ENCODE measurements around the gene PSMD2. TPM values are rescaled to one million over a fixed set of nuclear protein-coding genes. Genes with fewer than 3 reads are reported as not detected.

PSMD2 gene
- total and polyA plus RNA-seq, 11 donors, result 82.3 to 443 (median 232) TPM

DNA sequence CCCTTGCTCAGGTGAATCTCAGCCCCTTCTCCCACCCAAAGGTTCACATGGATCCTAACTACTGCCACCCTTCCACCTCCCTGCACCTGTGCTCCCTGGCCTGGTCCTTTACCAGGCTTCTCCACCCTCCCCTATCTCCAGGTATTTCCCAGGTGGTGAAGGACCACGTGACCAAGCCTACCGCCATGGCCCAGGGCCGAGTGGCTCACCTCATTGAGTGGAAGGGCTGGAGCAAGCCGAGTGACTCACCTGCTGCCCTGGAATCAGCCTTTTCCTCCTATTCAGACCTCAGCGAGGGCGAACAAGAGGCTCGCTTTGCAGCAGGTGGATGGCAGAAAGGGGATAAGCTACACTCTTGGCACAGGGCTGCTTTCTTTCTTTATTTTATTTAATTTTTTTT is 42.9 kb downstream of the PSMD2 start:
- no peak overlapping the region for H3K4me3 ChIP-seq
- H3K9me3 ChIP-seq, result no peaks in the 10 kb centered on the region
- H3K36me3 ChIP-seq, result peaks cover 0 to 47% (median 45%) of the 10 kb centered on the region in 9 donors
- ATAC-seq (no peak), DNase-seq (peak in 1 of 5 donors; percentile 13)
- no peak overlapping the region for H3K27ac ChIP-seq
- H3K4me1 ChIP-seq, result peaks cover 11 to 43% (median 32%) of the 10 kb centered on the region in 12 donors
- 86 to 95% (median 91%) methylated on average over 7 of the region's 7 CpGs for WGBS, 4 donors
- intact Hi-C loops (cut with DNase I), result no loop called here
- no peaks in the 10 kb centered on the region for H3K27me3 ChIP-seq
- TF ChIP-seq, protein P1, sequence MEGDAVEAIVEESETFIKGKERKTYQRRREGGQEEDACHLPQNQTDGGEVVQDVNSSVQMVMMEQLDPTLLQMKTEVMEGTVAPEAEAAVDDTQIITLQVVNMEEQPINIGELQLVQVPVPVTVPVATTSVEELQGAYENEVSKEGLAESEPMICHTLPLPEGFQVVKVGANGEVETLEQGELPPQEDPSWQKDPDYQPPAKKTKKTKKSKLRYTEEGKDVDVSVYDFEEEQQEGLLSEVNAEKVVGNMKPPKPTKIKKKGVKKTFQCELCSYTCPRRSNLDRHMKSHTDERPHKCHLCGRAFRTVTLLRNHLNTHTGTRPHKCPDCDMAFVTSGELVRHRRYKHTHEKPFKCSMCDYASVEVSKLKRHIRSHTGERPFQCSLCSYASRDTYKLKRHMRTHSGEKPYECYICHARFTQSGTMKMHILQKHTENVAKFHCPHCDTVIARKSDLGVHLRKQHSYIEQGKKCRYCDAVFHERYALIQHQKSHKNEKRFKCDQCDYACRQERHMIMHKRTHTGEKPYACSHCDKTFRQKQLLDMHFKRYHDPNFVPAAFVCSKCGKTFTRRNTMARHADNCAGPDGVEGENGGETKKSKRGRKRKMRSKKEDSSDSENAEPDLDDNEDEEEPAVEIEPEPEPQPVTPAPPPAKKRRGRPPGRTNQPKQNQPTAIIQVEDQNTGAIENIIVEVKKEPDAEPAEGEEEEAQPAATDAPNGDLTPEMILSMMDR (IDR thresholded peaks at IDR 0.05), result no peak
- TF ChIP-seq POLR2A (IDR thresholded peaks at IDR 0.05), result no peak

DNA sequence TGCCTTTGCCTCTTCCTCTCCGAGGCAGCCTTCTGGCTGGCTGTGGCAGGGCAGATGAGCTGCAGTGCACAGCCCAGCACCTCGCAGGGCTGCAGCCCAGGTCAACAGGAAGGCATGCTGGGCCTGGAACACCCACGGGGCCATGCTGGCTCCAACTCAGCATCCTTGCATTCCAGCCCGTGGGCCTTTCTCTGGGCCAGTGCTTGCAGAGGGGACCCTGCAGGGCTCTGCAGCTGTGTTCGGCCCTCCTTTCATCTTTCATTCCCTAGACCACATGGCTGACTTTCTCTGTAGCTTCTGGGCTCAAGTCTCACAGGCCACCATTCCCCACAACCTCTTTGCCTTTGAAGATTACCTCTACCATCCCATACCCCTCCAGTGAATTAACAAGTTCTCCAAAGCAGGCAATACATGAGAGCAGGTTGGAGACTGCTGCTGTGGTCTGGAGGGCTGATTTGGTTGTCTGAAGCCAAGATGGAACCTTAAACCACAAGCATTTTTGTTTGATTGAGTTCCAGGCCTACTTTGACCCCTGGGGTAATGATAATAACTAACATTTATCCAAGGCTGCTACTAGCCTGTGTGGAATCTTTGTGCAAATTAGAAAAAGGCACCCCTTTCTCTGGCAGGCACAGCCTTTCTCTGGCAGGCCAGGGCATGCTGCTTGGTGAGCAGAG is 44.3 kb downstream of the PSMD2 start:
- Histone ChIP-seq H3K4me3 (no peak overlapping the region), H3K27ac (no peak overlapping the region), H3K4me1 (peaks cover 3 to 29% (median 18%) of the 10 kb centered on the region in 12 donors), H3K36me3 (peaks cover 0 to 48% (median 45%) of the 10 kb centered on the region in 9 donors), H3K9me3 (no peaks in the 10 kb centered on the region), H3K27me3 (no peaks in the 10 kb centered on the region)
- TF ChIP-seq POLR2A (IDR thresholded peaks at IDR 0.05), result no peak
- TF ChIP-seq, protein P1 (IDR thresholded peaks at IDR 0.05), result no peak
- no peak for ATAC-seq
- intact Hi-C loops (cut with DNase I), result no loop called here
- no peak for DNase-seq
- 46 to 67% (median 61%) methylated on average over 5 of the region's 5 CpGs for WGBS, 4 donors

DNA sequence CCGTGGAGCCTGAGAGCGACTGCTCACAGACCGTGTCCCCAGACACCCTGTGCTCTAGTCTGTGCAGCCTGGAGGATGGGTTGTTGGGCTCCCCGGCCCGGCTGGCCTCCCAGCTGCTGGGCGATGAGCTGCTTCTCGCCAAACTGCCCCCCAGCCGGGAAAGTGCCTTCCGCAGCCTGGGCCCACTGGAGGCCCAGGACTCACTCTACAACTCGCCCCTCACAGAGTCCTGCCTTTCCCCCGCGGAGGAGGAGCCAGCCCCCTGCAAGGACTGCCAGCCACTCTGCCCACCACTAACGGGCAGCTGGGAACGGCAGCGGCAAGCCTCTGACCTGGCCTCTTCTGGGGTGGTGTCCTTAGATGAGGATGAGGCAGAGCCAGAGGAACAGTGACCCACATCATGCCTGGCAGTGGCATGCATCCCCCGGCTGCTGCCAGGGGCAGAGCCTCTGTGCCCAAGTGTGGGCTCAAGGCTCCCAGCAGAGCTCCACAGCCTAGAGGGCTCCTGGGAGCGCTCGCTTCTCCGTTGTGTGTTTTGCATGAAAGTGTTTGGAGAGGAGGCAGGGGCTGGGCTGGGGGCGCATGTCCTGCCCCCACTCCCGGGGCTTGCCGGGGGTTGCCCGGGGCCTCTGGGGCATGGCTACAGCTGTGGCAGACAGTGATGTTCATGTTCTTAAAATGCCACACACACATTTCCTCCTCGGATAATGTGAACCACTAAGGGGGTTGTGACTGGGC is 45.7 kb downstream of the PSMD2 start:
- H3K36me3 ChIP-seq, result peaks cover 0 to 48% (median 45%) of the 10 kb centered on the region in 9 donors
- H3K4me3 ChIP-seq, result no peak overlapping the region
- H3K27me3 ChIP-seq, result no peaks in the 10 kb centered on the region
- TF ChIP-seq POLR2A (IDR thresholded peaks at IDR 0.05), result no peak
- TF ChIP-seq, protein P1 (IDR thresholded peaks at IDR 0.05), result no peak
- no peaks in the 10 kb centered on the region for H3K9me3 ChIP-seq
- peak overlapping the region in 1 of 12 donors; percentile 55 for H3K27ac ChIP-seq
- DNase-seq, result peak in 1 of 5 donors; percentile 16
- WGBS, 4 donors, result 87 to 91% (median 89%) methylated on average over 17 to 24 of the region's 24 CpGs
- intact Hi-C loops (cut with DNase I), result loop anchor here in 1 of 10 donors (5.0 kb wide), 1 partner anchor 42 kb away; no protein-coding TSS in a partner anchor
- peak in 1 of 4 donors; percentile 2 for ATAC-seq
- peaks cover 0 to 19% (median 8%) of the 10 kb centered on the region in 12 donors for H3K4me1 ChIP-seq

Measured in heart left ventricle (tissue), 16 donors.